HepG2 (cell line): ENCODE data around the gene ANAPC2. TPM values are rescaled to one million over a fixed set of nuclear protein-coding genes. Genes with fewer than 3 reads are reported as not detected.

Experiments
- ADNP ChIP-seq: sonication (generic); formaldehyde crosslinking; IDR thresholded peaks from 2 replicates; pipeline ENCODE4 v1.4.0; 2020; ENCODE audit warnings: missing genetic modification reagents
- CBX5 ChIP-seq: sonication (generic); formaldehyde crosslinking; IDR thresholded peaks from 2 replicates; pipeline ENCODE4 v1.4.0; 2020; ENCODE audit warnings: missing genetic modification reagents, borderline replicate concordance
- CENPX ChIP-seq: sonication (generic); formaldehyde crosslinking; IDR thresholded peaks from 2 replicates; pipeline ENCODE4 v1.9.0; 2021; ENCODE audit warnings: mild to moderate bottlenecking, missing genetic modification reagents, moderate library complexity
- CERS6 ChIP-seq: sonication (generic); formaldehyde crosslinking; IDR thresholded peaks from 2 replicates; pipeline ENCODE4 v1.5.0; 2020; ENCODE audit warnings: missing genetic modification reagents
- CREB3 ChIP-seq: sonication (generic); formaldehyde crosslinking; IDR thresholded peaks from 2 replicates; pipeline ENCODE4 v1.5.0; 2020; ENCODE audit warnings: missing genetic modification reagents
- DR1 ChIP-seq: sonication (generic); formaldehyde crosslinking; IDR thresholded peaks from 2 replicates; pipeline ENCODE4 v1.8.0; 2021; ENCODE audit warnings: mild to moderate bottlenecking, missing genetic modification reagents, inconsistent platforms
- GABPB1 ChIP-seq: IDR thresholded peaks from 2 replicates; pipeline ENCODE4 v1.6.1; 2016; ENCODE audit warnings: mild to moderate bottlenecking, missing genetic modification reagents, moderate library complexity, missing compliant biosample characterization
- GATAD2A ChIP-seq: IDR thresholded peaks from 2 replicates; pipeline ENCODE4 v1.6.1; 2016
- MYNN ChIP-seq: sonication (generic); formaldehyde crosslinking; IDR thresholded peaks from 2 replicates; pipeline ENCODE4 v1.4.0; 2020; ENCODE audit warnings: mild to moderate bottlenecking, low read depth, missing genetic modification reagents
- NRL ChIP-seq: sonication (generic); formaldehyde crosslinking; IDR thresholded peaks from 2 replicates; pipeline ENCODE4 v1.5.0; 2020; ENCODE audit warnings: missing genetic modification reagents, mild to moderate bottlenecking, moderate library complexity, borderline replicate concordance
- PHF5A ChIP-seq: IDR thresholded peaks from one replicate; pipeline ENCODE4 v1.6.1; 2018; ENCODE audit warnings: low read depth, missing genetic modification reagents; ENCODE audit not compliant: unreplicated experiment
- RCOR2 ChIP-seq: IDR thresholded peaks from 2 replicates; pipeline ENCODE4 v1.6.1; 2016; ENCODE audit warnings: missing biosample characterization, missing genetic modification reagents
- TOPORS ChIP-seq: sonication (generic); formaldehyde crosslinking; IDR thresholded peaks from 2 replicates; pipeline ENCODE4 v1.8.0; 2023; ENCODE audit warnings: mild to moderate bottlenecking, missing genetic modification reagents
- ZFP36L2 ChIP-seq: sonication (generic); formaldehyde crosslinking; IDR thresholded peaks from 2 replicates; pipeline ENCODE4 v1.4.0; 2020; ENCODE audit warnings: missing genetic modification reagents
- ZNF318 ChIP-seq: sonication (generic); formaldehyde crosslinking; IDR thresholded peaks from 2 replicates; pipeline ENCODE4 v1.4.0; 2020; ENCODE audit warnings: mild to moderate bottlenecking, missing genetic modification reagents
- ZNF563 ChIP-seq: sonication (generic); formaldehyde crosslinking; IDR thresholded peaks from 2 replicates; pipeline ENCODE4 v1.8.0; 2022; ENCODE audit warnings: mild to moderate bottlenecking, moderate library complexity, missing genetic modification reagents
- ZNF572 ChIP-seq: sonication (generic); formaldehyde crosslinking; IDR thresholded peaks from 2 replicates; pipeline ENCODE4 v1.5.1; 2020; ENCODE audit warnings: mild to moderate bottlenecking, missing genetic modification reagents
- ZNF589 ChIP-seq: sonication (generic); formaldehyde crosslinking; conservative IDR thresholded peaks from 2 replicates; pipeline ENCODE4 v1.8.0; 2022; ENCODE audit warnings: mild to moderate bottlenecking, moderate library complexity, missing genetic modification reagents
- ZNF782 ChIP-seq: sonication (generic); formaldehyde crosslinking; IDR thresholded peaks from 2 replicates; pipeline ENCODE4 v1.4.0; 2020; ENCODE audit warnings: missing genetic modification reagents, mild to moderate bottlenecking, borderline replicate concordance
- ZNF839 ChIP-seq: sonication (generic); formaldehyde crosslinking; IDR thresholded peaks from 2 replicates; pipeline ENCODE4 v1.4.0; 2020; ENCODE audit warnings: missing genetic modification reagents, mild to moderate bottlenecking, borderline replicate concordance
- polyA plus RNA-seq, 8 experiments: library from polyadenylated mRNA; depleted of rRNA in 3 of 8; stranded (reverse) in 7 of 8; unstranded in 1 of 8; fragments of >200 nt; fragmentation: Illumina TruSeq in 4 of 8; extraction: Trizol in 4 of 8; gene quantifications; 2 replicates each; pipeline versions ENCODE4 v1.2.1 to v1.2.3, GENCODE V29; 2011 to 2016; ENCODE audit warnings: low read depth in 4 of 8, missing spikeins in 1 of 8, mixed read lengths in 1 of 8; ENCODE audit not compliant: insufficient read depth in 1 of 8
- total RNA-seq, 5 experiments: library from RNA; depleted of rRNA; stranded (reverse); fragments of >200 nt; fragmentation: Illumina TruSeq; extraction: Trizol; gene quantifications; 2 replicates each; pipeline ENCODE4 v1.2.3, GENCODE V29; 2016; ENCODE audit warnings: low read depth in 1 of 5

Gene ANAPC2
- total and polyA plus RNA-seq, 2 of the 13 experiments (the other 11 are each of a cell fraction or from before 2014, with no cell fraction given), result 12.3 to 15.4 TPM

GRCh38 chr9:137200311-137201204, 12.2 kb upstream of the ANAPC2 start, which contains the start of gene TPRN (continued):
- TF ChIP-seq CERS6 (CRISPR knock-in tag) (no peak), ADNP (CRISPR knock-in tag) (no peak), PHF5A (CRISPR knock-in tag) (no peak), GABPB1 (CRISPR knock-in tag) (peak; percentile 94), ZNF572 (CRISPR knock-in tag) (0 out of 2 replicates have a peak, but pooled peaks have one; percentile 64), TOPORS (CRISPR knock-in tag) (peak; percentile 39; the same call in 1 of the 2 replicates), ZNF782 (CRISPR knock-in tag) (no peak), RCOR2 (CRISPR knock-in tag) (0 out of 2 replicates have a peak, but pooled peaks have one; percentile 24), ZNF318 (CRISPR knock-in tag) (no peak), CREB3 (CRISPR knock-in tag) (no peak; the same call in 1 of the 2 replicates), CBX5 (0 out of 2 replicates have a peak, but pooled peaks have one; percentile 28), CENPX (no peak), ZFP36L2 (CRISPR knock-in tag) (no peak), GATAD2A (CRISPR knock-in tag) (peak; percentile 80), ZNF839 (CRISPR knock-in tag) (no peak), NRL (peak; percentile 69; the same call in 1 of the 2 replicates), DR1 (peak; percentile 44), ZNF563 (peak; percentile 61), ZNF589 (peak; percentile 67; the same call in 1 of the 2 replicates), MYNN (CRISPR knock-in tag) (no peak)
